BJ (cell line): ENCODE data around the gene TYW1B. TPM values are rescaled to one million over a fixed set of nuclear protein-coding genes. Genes with fewer than 3 reads are reported as not detected.
"Not testable (repeated sequence)": the region's sequence is repeated elsewhere in the genome, so short reads cannot be mapped to it uniquely, and the experiment has no call there.

Experiments
- CTCF ChIA-PET: fragments of 350-600 bp; formaldehyde crosslinking; extraction: SDS; loops from one replicate; lab custom pipeline; 2021; ENCODE audit warnings: antibody characterized with exemption, inconsistent platforms; lab: Yijun Ruan, JAX
- POLR2A ChIA-PET: fragments of 300-600 bp; sonication (Branson Sonifier 250); formaldehyde crosslinking; extraction: SDS; loops from one replicate; lab custom pipeline; 2021; ENCODE audit warnings: antibody characterized with exemption; lab: Charles Lee
- DNase-seq: peaks from one replicate; pipeline ENCODE4 v3.0.0-alpha.2; 2011; ENCODE audit warnings: low read depth
- H3K27me3 ChIP-seq: 2 replicates; pipeline ENCODE4 v1.6.0; 2011; ENCODE audit warnings: low read length; ENCODE audit not compliant: control insufficient read depth, insufficient read depth
- H3K36me3 ChIP-seq: 2 replicates; pipeline ENCODE4 v1.5.1; 2011; ENCODE audit warnings: low read length; ENCODE audit not compliant: control insufficient read depth, insufficient read depth
- H3K4me3 ChIP-seq: 2 replicates; pipeline ENCODE4 v1.5.1; 2011; ENCODE audit warnings: low read depth, mild to moderate bottlenecking, control low read depth, low read length
- CTCF ChIP-seq: IDR thresholded peaks from 2 replicates; pipeline ENCODE4 v1.5.1; 2011; ENCODE audit warnings: low read depth, mild to moderate bottlenecking, control low read depth, inconsistent platforms, low read length, moderate library complexity; ENCODE audit not compliant: insufficient read depth
- polyA plus RNA-seq: library from polyadenylated mRNA; depleted of rRNA; stranded (reverse); fragments of >200 nt; gene quantifications from 2 replicates; pipeline ENCODE4 v1.2.3, GENCODE V29; 2011

Gene TYW1B
- polyA plus RNA-seq, 1 experiment: 0.37 TPM

GRCh38 chr7:72760602-72761001 lies 67.4 kb downstream of the TYW1B start:
- CTCF ChIA-PET: no interaction called here

GRCh38 chr7:72754312-72754711 lies 73.7 kb downstream of the TYW1B start:
- no peak overlapping the region for H3K4me3 ChIP-seq
- no peak for TF ChIP-seq CTCF
- H3K36me3 ChIP-seq: no peaks in the 10 kb centered on the region
- H3K27me3 ChIP-seq: no peaks in the 10 kb centered on the region
- ChIA-PET CTCF (no interaction called here), POLR2A (no interaction called here)
- no peak for DNase-seq

More at GRCh38 chr7:72760602-72761001, 67.4 kb downstream of the TYW1B start:
- Histone ChIP-seq H3K36me3 (no peaks in the 10 kb centered on the region), H3K27me3 (no peaks in the 10 kb centered on the region), H3K4me3 (no peak overlapping the region)
- TF ChIP-seq CTCF: no peak
- POLR2A ChIA-PET: no interaction called here
- no peak for DNase-seq

GRCh38 chr7:72753781-72754180 lies 74.2 kb downstream of the TYW1B start:
- ChIA-PET CTCF (no interaction called here), POLR2A (no interaction called here)
- no peak for TF ChIP-seq CTCF
- no peak for DNase-seq
- H3K27me3 ChIP-seq: no peaks in the 10 kb centered on the region
- no peaks in the 10 kb centered on the region for H3K36me3 ChIP-seq
- H3K4me3 ChIP-seq: no peak overlapping the region

- POLR2A ChIA-PET, H3K36me3 ChIP-seq, CTCF ChIA-PET, H3K4me3 ChIP-seq, DNase-seq, H3K27me3 ChIP-seq: not testable (repeated sequence)
Measured at GRCh38 chr7:72753229-72753628, 74.8 kb downstream of the TYW1B start.

GRCh38 chr7:72751978-72752377 lies 76.0 kb downstream of the TYW1B start:
- ChIA-PET CTCF (no interaction called here), POLR2A (no interaction called here)
- Histone ChIP-seq H3K27me3 (no peaks in the 10 kb centered on the region), H3K36me3 (no peaks in the 10 kb centered on the region), H3K4me3 (no peak overlapping the region)
- no peak for TF ChIP-seq CTCF
- no peak for DNase-seq

GRCh38 chr7:72751378-72751777 lies 76.6 kb downstream of the TYW1B start:
- TF ChIP-seq CTCF: no peak

GRCh38 chr7:72748649-72749048 lies 79.4 kb downstream of the TYW1B start:
- H3K27me3 ChIP-seq, CTCF ChIA-PET, POLR2A ChIA-PET, H3K4me3 ChIP-seq, H3K36me3 ChIP-seq: not testable (repeated sequence)
- peak; percentile 0 for DNase-seq

More at GRCh38 chr7:72751378-72751777, 76.6 kb downstream of the TYW1B start:
- no peaks in the 10 kb centered on the region for H3K36me3 ChIP-seq
- ChIA-PET CTCF (no interaction called here), POLR2A (no interaction called here)
- no peaks in the 10 kb centered on the region for H3K27me3 ChIP-seq
- no peak overlapping the region for H3K4me3 ChIP-seq
- DNase-seq: no peak

GRCh38 chr7:72744244-72744926 lies 83.6 kb downstream of the TYW1B start:
- POLR2A ChIA-PET, H3K36me3 ChIP-seq, H3K4me3 ChIP-seq, CTCF ChIA-PET, H3K27me3 ChIP-seq: not testable (repeated sequence)
- peak; percentile 2 for DNase-seq

GRCh38 chr7:72743801-72744200 lies 84.2 kb downstream of the TYW1B start:
- H3K36me3 ChIP-seq, CTCF ChIA-PET, H3K4me3 ChIP-seq, H3K27me3 ChIP-seq, DNase-seq, POLR2A ChIA-PET: not testable (repeated sequence)
